ENCODE data around the gene OR2V2.
"Not testable (repeated sequence)": the region's sequence is repeated elsewhere in the genome, so short reads cannot be mapped to it uniquely, and the experiment has no call there.

OR2V2 gene

GRCh38 chr5:181107699-181108098 lies 39.7 kb upstream of the OR2V2 start:
- Histone ChIP-seq H3K56ac (ENCODE audit: low read length) (no peak overlapping the region), H3K79me2 (ENCODE audit: control insufficient read depth, insufficient read depth, low read length) (no peaks in the 10 kb centered on the region), H2BK120ac (ENCODE audit: low read depth, low read length) (no peak overlapping the region), H3K18ac (ENCODE audit: low read length) (no peak overlapping the region), H3K4me1 (ENCODE audit: control insufficient read depth, low read depth, low read length) (no peaks in the 10 kb centered on the region), H3K4ac (ENCODE audit: low read depth, low read length) (no peak overlapping the region), H3K79me1 (ENCODE audit: low read length) (no peaks in the 10 kb centered on the region), H3K23ac (ENCODE audit: low read length) (no peak overlapping the region), H4K8ac (ENCODE audit: low read depth, low read length) (no peak overlapping the region), H3K36me3 (ENCODE audit: control insufficient read depth, insufficient read depth, low read length) (no peaks in the 10 kb centered on the region), H4K5ac (ENCODE audit: low read length) (no peak overlapping the region), H2BK15ac (replicated peaks; ENCODE audit: low read depth) (no peak overlapping the region), H2BK5ac (ENCODE audit: low read length) (no peak overlapping the region), H3K9ac (ENCODE audit: low read length) (no peak overlapping the region), H3K4me3 (ENCODE audit: low read length) (no peak overlapping the region), H2AK5ac (ENCODE audit: low read length) (no peak overlapping the region), H3K27ac (ENCODE audit: low read depth, low read length) (no peak overlapping the region), H3K4me2 (ENCODE audit: low read length) (no peak overlapping the region), H3K27me3 (ENCODE audit: insufficient read depth, low read length, poor library complexity) (no peaks in the 10 kb centered on the region)
- no peak for DNase-seq
- no CpG with 5 or more reads among the region's 9 CpGs for WGBS (ENCODE audit: extremely low coverage, insufficient coverage, low lambda C conversion rate)

- Histone ChIP-seq H3K4me2 (ENCODE audit: low read length) (no peak overlapping the region), H3K23ac (ENCODE audit: low read length) (no peak overlapping the region), H2BK120ac (ENCODE audit: low read depth, low read length) (no peak overlapping the region), H3K4ac (ENCODE audit: low read depth, low read length) (no peak overlapping the region), H2BK15ac (replicated peaks; ENCODE audit: low read depth) (no peak overlapping the region), H2AK5ac (ENCODE audit: low read length) (no peak overlapping the region), H3K9ac (ENCODE audit: low read length) (no peak overlapping the region), H2BK5ac (ENCODE audit: low read length) (no peak overlapping the region), H3K79me2 (ENCODE audit: control insufficient read depth, insufficient read depth, low read length) (no peaks in the 10 kb centered on the region), H3K18ac (ENCODE audit: low read length) (no peak overlapping the region), H4K5ac (ENCODE audit: low read length) (no peak overlapping the region), H3K79me1 (ENCODE audit: low read length) (no peaks in the 10 kb centered on the region), H3K56ac (ENCODE audit: low read length) (no peak overlapping the region), H3K4me3 (ENCODE audit: low read length) (no peak overlapping the region), H3K27ac (ENCODE audit: low read depth, low read length) (no peak overlapping the region), H3K27me3 (ENCODE audit: insufficient read depth, low read length, poor library complexity) (no peaks in the 10 kb centered on the region), H3K4me1 (ENCODE audit: control insufficient read depth, low read depth, low read length) (no peaks in the 10 kb centered on the region), H3K36me3 (ENCODE audit: control insufficient read depth, insufficient read depth, low read length) (no peaks in the 10 kb centered on the region), H4K8ac (ENCODE audit: low read depth, low read length) (no peak overlapping the region)
- no peak for DNase-seq
- no CpG with 5 or more reads among the region's 14 CpGs for WGBS (ENCODE audit: extremely low coverage, insufficient coverage, low lambda C conversion rate)
Observed at GRCh38 chr5:181108578-181109165, 38.7 kb upstream of the OR2V2 start.

GRCh38 chr5:181109489-181110013 lies 37.8 kb upstream of the OR2V2 start:
- H3K23ac ChIP-seq (ENCODE audit: low read length) = no peak overlapping the region
- no peak overlapping the region for H4K8ac ChIP-seq (ENCODE audit: low read depth, low read length)
- H2BK15ac ChIP-seq (replicated peaks; ENCODE audit: low read depth) = no peak overlapping the region
- no peak overlapping the region for H3K9ac ChIP-seq (ENCODE audit: low read length)
- no peaks in the 10 kb centered on the region for H3K36me3 ChIP-seq (ENCODE audit: control insufficient read depth, insufficient read depth, low read length)
- H2BK5ac ChIP-seq (ENCODE audit: low read length) = no peak overlapping the region
- no peak overlapping the region for H3K27ac ChIP-seq (ENCODE audit: low read depth, low read length)
- H3K27me3 ChIP-seq (ENCODE audit: insufficient read depth, low read length, poor library complexity) = no peaks in the 10 kb centered on the region
- peak; percentile 34 for DNase-seq
- H4K5ac ChIP-seq (ENCODE audit: low read length) = no peak overlapping the region
- H3K4me3 ChIP-seq (ENCODE audit: low read length) = no peak overlapping the region
- no peak overlapping the region for H3K4ac ChIP-seq (ENCODE audit: low read depth, low read length)
- no peaks in the 10 kb centered on the region for H3K4me1 ChIP-seq (ENCODE audit: control insufficient read depth, low read depth, low read length)
- no peaks in the 10 kb centered on the region for H3K79me2 ChIP-seq (ENCODE audit: control insufficient read depth, insufficient read depth, low read length)
- no peaks in the 10 kb centered on the region for H3K79me1 ChIP-seq (ENCODE audit: low read length)
- WGBS (ENCODE audit: extremely low coverage, insufficient coverage, low lambda C conversion rate) = no CpG with 5 or more reads among the region's 11 CpGs
- H3K4me2 ChIP-seq (ENCODE audit: low read length) = no peak overlapping the region
- H3K56ac ChIP-seq (ENCODE audit: low read length) = no peak overlapping the region
- H2BK120ac ChIP-seq (ENCODE audit: low read depth, low read length) = no peak overlapping the region
- no peak overlapping the region for H2AK5ac ChIP-seq (ENCODE audit: low read length)
- H3K18ac ChIP-seq (ENCODE audit: low read length) = no peak overlapping the region

- Histone ChIP-seq H3K79me2 (ENCODE audit: control insufficient read depth, insufficient read depth, low read length) (no peaks in the 10 kb centered on the region), H3K56ac (ENCODE audit: low read length) (no peak overlapping the region), H2BK15ac (replicated peaks; ENCODE audit: low read depth) (no peak overlapping the region), H3K27me3 (ENCODE audit: insufficient read depth, low read length, poor library complexity) (peaks cover 2% of the 10 kb centered on the region), H3K79me1 (ENCODE audit: low read length) (no peaks in the 10 kb centered on the region), H3K18ac (ENCODE audit: low read length) (no peak overlapping the region), H3K4ac (ENCODE audit: low read depth, low read length) (no peak overlapping the region), H3K36me3 (ENCODE audit: control insufficient read depth, insufficient read depth, low read length) (no peaks in the 10 kb centered on the region), H2BK120ac (ENCODE audit: low read depth, low read length) (no peak overlapping the region), H2BK5ac (ENCODE audit: low read length) (no peak overlapping the region), H4K5ac (ENCODE audit: low read length) (no peak overlapping the region), H3K9ac (ENCODE audit: low read length) (no peak overlapping the region), H3K23ac (ENCODE audit: low read length) (no peak overlapping the region), H3K4me2 (ENCODE audit: low read length) (no peak overlapping the region), H4K8ac (ENCODE audit: low read depth, low read length) (no peak overlapping the region), H3K4me3 (ENCODE audit: low read length) (no peak overlapping the region), H3K27ac (ENCODE audit: low read depth, low read length) (no peak overlapping the region), H3K4me1 (ENCODE audit: control insufficient read depth, low read depth, low read length) (no peaks in the 10 kb centered on the region), H2AK5ac (ENCODE audit: low read length) (no peak overlapping the region)
- no peak for DNase-seq
- WGBS (ENCODE audit: extremely low coverage, insufficient coverage, low lambda C conversion rate) = no CpG with 5 or more reads among the region's 5 CpGs
Observed at GRCh38 chr5:181111010-181111409, 36.4 kb upstream of the OR2V2 start.

- Histone ChIP-seq H2BK15ac (replicated peaks; ENCODE audit: low read depth) (no peak overlapping the region), H4K8ac (ENCODE audit: low read depth, low read length) (no peak overlapping the region), H2BK120ac (ENCODE audit: low read depth, low read length) (no peak overlapping the region), H3K4me1 (ENCODE audit: control insufficient read depth, low read depth, low read length) (no peaks in the 10 kb centered on the region), H3K4me2 (ENCODE audit: low read length) (no peak overlapping the region), H3K79me1 (ENCODE audit: low read length) (no peaks in the 10 kb centered on the region), H3K4ac (ENCODE audit: low read depth, low read length) (no peak overlapping the region), H3K56ac (ENCODE audit: low read length) (no peak overlapping the region), H3K18ac (ENCODE audit: low read length) (no peak overlapping the region), H3K36me3 (ENCODE audit: control insufficient read depth, insufficient read depth, low read length) (no peaks in the 10 kb centered on the region), H3K4me3 (ENCODE audit: low read length) (no peak overlapping the region), H3K9ac (ENCODE audit: low read length) (no peak overlapping the region), H2BK5ac (ENCODE audit: low read length) (no peak overlapping the region), H3K79me2 (ENCODE audit: control insufficient read depth, insufficient read depth, low read length) (no peaks in the 10 kb centered on the region), H3K27me3 (ENCODE audit: insufficient read depth, low read length, poor library complexity) (peaks cover 4% of the 10 kb centered on the region), H3K27ac (ENCODE audit: low read depth, low read length) (no peak overlapping the region), H4K5ac (ENCODE audit: low read length) (no peak overlapping the region), H3K23ac (ENCODE audit: low read length) (no peak overlapping the region), H2AK5ac (ENCODE audit: low read length) (no peak overlapping the region)
- DNase-seq = no peak
- WGBS (ENCODE audit: extremely low coverage, insufficient coverage, low lambda C conversion rate) = no CpG with 5 or more reads among the region's 5 CpGs
Observed at GRCh38 chr5:181112476-181112875, 34.9 kb upstream of the OR2V2 start.

GRCh38 chr5:181113572-181113971 lies 33.8 kb upstream of the OR2V2 start:
- H3K4me3 ChIP-seq (ENCODE audit: low read length); H3K79me2 ChIP-seq (ENCODE audit: control insufficient read depth, insufficient read depth, low read length); H3K9ac ChIP-seq (ENCODE audit: low read length); H3K4me1 ChIP-seq (ENCODE audit: control insufficient read depth, low read depth, low read length); H2BK15ac ChIP-seq (replicated peaks; ENCODE audit: low read depth); H3K79me1 ChIP-seq (ENCODE audit: low read length); H3K27me3 ChIP-seq (ENCODE audit: insufficient read depth, low read length, poor library complexity); H4K8ac ChIP-seq (ENCODE audit: low read depth, low read length); DNase-seq; H3K27ac ChIP-seq (ENCODE audit: low read depth, low read length); H3K23ac ChIP-seq (ENCODE audit: low read length); H3K36me3 ChIP-seq (ENCODE audit: control insufficient read depth, insufficient read depth, low read length); H2BK5ac ChIP-seq (ENCODE audit: low read length); H3K4ac ChIP-seq (ENCODE audit: low read depth, low read length); H2AK5ac ChIP-seq (ENCODE audit: low read length); H3K56ac ChIP-seq (ENCODE audit: low read length); H2BK120ac ChIP-seq (ENCODE audit: low read depth, low read length); H4K5ac ChIP-seq (ENCODE audit: low read length); H3K18ac ChIP-seq (ENCODE audit: low read length); H3K4me2 ChIP-seq (ENCODE audit: low read length): not testable (repeated sequence)
- no CpG with 5 or more reads among the region's 13 CpGs for WGBS (ENCODE audit: extremely low coverage, insufficient coverage, low lambda C conversion rate)
